Measurements from ENCODE around the gene MKNK1.

- TF ChIP-seq CTCF (IDR thresholded peaks at IDR 0.05; ENCODE audit: low read depth, low read length, poor library complexity, severe bottlenecking), result no peak
- TF ChIP-seq EZH2phosphoT487 (IDR thresholded peaks at IDR 0.05; ENCODE audit: borderline replicate concordance, low read length), result no peak
Observed at GRCh38 chr1:46519209-46519608, 84.9 kb downstream of the MKNK1 start.

Data from DOHH2 (cell line).